Osteoblast (primary cell): ENCODE data around the gene HOXA3. TPM values are rescaled to one million over a fixed set of nuclear protein-coding genes. Genes with fewer than 3 reads are reported as not detected.

Experiments used
- DNase-seq: peaks from one replicate; pipeline ENCODE4 v3.0.0; 2011; ENCODE audit warnings: low spot score, mixed read lengths; ENCODE audit not compliant: insufficient read length; ENCODE audit errors: missing footprints
- H2AFZ ChIP-seq: 2 replicates; pipeline ENCODE4 v1.6.0; 2011; ENCODE audit warnings: mild to moderate bottlenecking, low read length
- H3K27ac ChIP-seq: 2 replicates; pipeline ENCODE4 v1.5.1; 2011; ENCODE audit warnings: mild to moderate bottlenecking, low read depth, low read length, moderate library complexity
- H3K27me3 ChIP-seq: 2 replicates; pipeline ENCODE4 v1.6.0; 2012; ENCODE audit warnings: mild to moderate bottlenecking, control low read depth, inconsistent platforms, low read length, moderate library complexity; ENCODE audit not compliant: insufficient read depth
- H3K36me3 ChIP-seq: 2 replicates; pipeline ENCODE4 v1.5.1; 2011; ENCODE audit warnings: mild to moderate bottlenecking, low read length, control low read depth, moderate library complexity; ENCODE audit not compliant: insufficient read depth
- H3K4me1 ChIP-seq: 2 replicates; pipeline ENCODE4 v1.5.1; 2011; ENCODE audit warnings: mild to moderate bottlenecking, low read length, control low read depth, moderate library complexity; ENCODE audit not compliant: insufficient read depth
- H3K4me2 ChIP-seq: 2 replicates; pipeline ENCODE4 v1.6.0; 2011; ENCODE audit warnings: mild to moderate bottlenecking, low read length; ENCODE audit not compliant: insufficient read depth
- H3K4me3 ChIP-seq: fragments of 200-600 bp; sonication (generic); 3 replicates; pipeline ENCODE4 v1.5.1; 2012; ENCODE audit warnings: mild to moderate bottlenecking, low read length, inconsistent platforms; ENCODE audit not compliant: insufficient read depth
- H3K79me2 ChIP-seq: 2 replicates; pipeline ENCODE4 v1.6.0; 2012; ENCODE audit warnings: mild to moderate bottlenecking, low read length, control low read depth, inconsistent platforms; ENCODE audit not compliant: insufficient read depth
- H3K9me3 ChIP-seq: 2 replicates; pipeline ENCODE4 v1.5.1; 2011; ENCODE audit warnings: low read depth, low read length, control low read depth
- H4K20me1 ChIP-seq: 2 replicates; pipeline ENCODE4 v1.6.0; 2012; ENCODE audit warnings: mild to moderate bottlenecking, low read length, control low read depth; ENCODE audit not compliant: insufficient read depth
- CTCF ChIP-seq: IDR thresholded peaks from 2 replicates; pipeline ENCODE4 v1.5.1; 2011; ENCODE audit warnings: mild to moderate bottlenecking, low read depth, low read length, moderate library complexity; ENCODE audit errors: extremely low read depth
- total RNA-seq: library from RNA; depleted of rRNA; stranded (reverse); fragments of >200 nt; gene quantifications from 2 replicates; pipeline ENCODE4 v1.2.3, GENCODE V29; 2012

Gene HOXA3
- total RNA-seq, 1 donor = 4.0 TPM

- Histone ChIP-seq H3K27me3 (no peaks in the 10 kb centered on the region), H3K4me3 (peak overlapping the region; percentile 75), H3K9me3 (no peaks in the 10 kb centered on the region), H3K4me1 (peaks cover 24% of the 10 kb centered on the region), H3K36me3 (peaks cover 30% of the 10 kb centered on the region), H2AFZ (peak overlapping the region; percentile 34), H3K27ac (peak overlapping the region; percentile 95), H3K4me2 (peak overlapping the region; percentile 99), H4K20me1 (peaks cover 24% of the 10 kb centered on the region), H3K79me2 (peaks cover 100% of the 10 kb centered on the region)
- TF ChIP-seq CTCF = no peak
- DNase-seq = no peak
Observed at GRCh38 chr7:27167916-27168264, 15.5 kb upstream of the HOXA3 start.

- Histone ChIP-seq H3K4me3 (peak overlapping the region; percentile 75), H3K4me1 (peaks cover 29% of the 10 kb centered on the region), H4K20me1 (peaks cover 17% of the 10 kb centered on the region), H3K27me3 (no peaks in the 10 kb centered on the region), H3K9me3 (no peaks in the 10 kb centered on the region), H3K4me2 (peak overlapping the region; percentile 99), H3K27ac (peak overlapping the region; percentile 95), H3K36me3 (peaks cover 26% of the 10 kb centered on the region), H2AFZ (peak overlapping the region; percentile 9), H3K79me2 (peaks cover 100% of the 10 kb centered on the region)
- peak; percentile 92 for DNase-seq
- TF ChIP-seq CTCF = no peak
Observed at GRCh38 chr7:27166531-27167505, 14.4 kb upstream of the HOXA3 start.

GRCh38 chr7:27165996-27166530 lies 13.7 kb upstream of the HOXA3 start:
- TF ChIP-seq CTCF = no peak
- Histone ChIP-seq H2AFZ (peak overlapping the region; percentile 84), H3K27ac (peak overlapping the region; percentile 95), H3K4me1 (peaks cover 31% of the 10 kb centered on the region), H3K79me2 (peaks cover 98% of the 10 kb centered on the region), H4K20me1 (peaks cover 17% of the 10 kb centered on the region), H3K9me3 (no peaks in the 10 kb centered on the region), H3K4me2 (peak overlapping the region; percentile 99), H3K4me3 (peak overlapping the region; percentile 75), H3K27me3 (no peaks in the 10 kb centered on the region), H3K36me3 (peaks cover 19% of the 10 kb centered on the region)
- peak; percentile 85 for DNase-seq
